ENCODE results near the gene ZKSCAN2.
A peak's percentile ranks its signal among the peaks of the same experiment; 100 is the strongest.

The ZKSCAN2 gene

DNA sequence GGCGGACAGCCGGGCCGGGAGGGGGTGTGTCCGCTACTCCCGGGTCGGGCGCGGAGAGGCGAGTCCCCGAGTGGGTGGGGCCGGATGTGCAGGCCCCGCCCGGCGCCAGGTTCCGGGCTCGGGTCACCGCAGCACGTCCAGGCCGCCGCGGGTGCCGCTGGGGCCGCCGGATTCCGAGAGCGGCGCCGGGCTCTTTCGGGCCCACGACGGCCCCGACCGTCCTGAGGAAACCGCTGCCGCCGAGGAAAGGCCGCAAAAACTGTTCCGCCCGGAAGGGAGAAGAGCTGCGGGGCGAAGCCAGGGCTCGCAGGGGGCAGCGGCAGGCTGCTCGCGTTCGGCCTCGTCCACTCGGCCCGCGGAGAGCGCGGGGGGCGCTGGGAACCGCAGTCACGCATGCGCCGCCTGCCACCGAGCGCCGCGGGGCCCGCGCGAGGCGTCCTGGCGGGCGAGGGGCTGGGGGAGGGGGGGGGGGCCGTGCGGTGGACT is at the start of gene ZKSCAN2:
Gene ZKSCAN2, minus strand, starts transcription at position 376 of the 486 bp plus-strand sequence. CDS start 718 bp downstream, outside the sequence.
- peak; percentile 30 for DNase-seq (ENCODE audit: low read depth, low spot score)

DNA sequence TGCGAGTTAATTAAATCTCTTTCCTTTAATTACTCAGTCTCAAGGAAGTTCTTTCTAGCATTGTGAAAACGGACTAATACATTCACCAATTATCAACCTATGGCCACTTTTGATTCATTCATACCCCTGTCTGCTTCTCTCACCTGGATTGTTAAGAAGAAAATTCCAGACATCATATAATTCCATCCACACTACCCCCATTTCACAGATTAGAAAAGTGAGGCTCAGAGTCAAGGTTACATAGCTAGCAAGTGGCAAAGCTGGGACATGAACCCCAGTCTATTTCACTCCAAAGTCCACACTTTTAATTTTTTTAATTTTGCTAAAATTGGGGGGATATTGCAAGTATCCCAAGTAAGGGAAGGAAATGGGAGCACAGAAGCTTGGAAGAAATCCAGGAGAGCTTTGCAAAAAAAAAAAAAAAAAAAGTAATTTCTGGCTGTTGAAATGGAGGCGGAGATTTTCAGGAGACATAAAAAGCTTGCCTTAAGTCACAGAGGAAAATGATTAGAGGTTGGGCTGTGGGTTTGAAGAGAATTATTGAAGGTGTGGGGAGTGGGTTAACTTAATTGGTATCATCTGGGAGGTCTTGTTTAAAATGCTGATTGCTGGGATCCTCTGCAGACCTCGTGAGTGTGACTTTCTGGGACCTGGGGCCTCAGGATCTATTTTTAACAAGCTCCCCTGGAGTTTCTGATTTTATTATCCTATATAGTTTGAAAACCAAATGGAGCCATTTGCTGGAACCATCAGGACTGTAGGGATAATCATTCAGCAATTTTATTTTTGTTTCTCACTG is 42.3 kb upstream of the ZKSCAN2 start:
- DNase-seq (ENCODE audit: low read depth, low spot score), result no peak

DNA sequence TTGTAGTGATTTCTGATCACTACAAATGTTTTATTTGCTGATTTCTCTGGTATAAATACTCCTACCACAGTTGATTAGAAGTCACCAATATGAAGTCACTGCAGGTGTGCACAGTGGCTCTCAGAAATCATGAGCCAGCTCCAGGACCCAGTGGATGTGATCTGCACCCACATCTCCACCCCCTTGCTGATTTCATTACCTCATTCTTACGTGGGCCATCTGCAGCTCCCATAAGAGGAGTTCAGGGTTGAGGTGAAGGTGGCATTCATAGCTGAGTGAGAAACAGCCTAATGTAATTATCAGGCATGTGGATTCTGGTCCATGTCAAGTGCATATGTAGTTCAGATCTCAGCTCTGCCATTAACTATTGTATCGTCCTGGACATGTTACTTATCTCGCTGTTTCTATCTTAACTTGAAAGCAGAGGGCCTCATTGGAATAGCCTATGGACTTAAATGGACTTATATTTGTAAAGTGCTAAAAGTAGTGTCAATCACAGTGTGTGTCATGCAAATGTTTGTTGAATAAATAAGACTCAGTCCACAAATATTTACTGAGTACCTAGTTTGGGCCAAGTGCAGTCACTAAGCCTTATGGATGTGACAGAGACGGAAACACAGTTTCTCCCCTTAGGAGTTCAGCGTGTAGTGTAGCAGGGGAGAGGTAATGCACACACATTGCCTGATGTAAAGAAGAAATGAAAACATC is 40.7 kb upstream of the ZKSCAN2 start:
- no peak for DNase-seq (ENCODE audit: low read depth, low spot score)

DNA sequence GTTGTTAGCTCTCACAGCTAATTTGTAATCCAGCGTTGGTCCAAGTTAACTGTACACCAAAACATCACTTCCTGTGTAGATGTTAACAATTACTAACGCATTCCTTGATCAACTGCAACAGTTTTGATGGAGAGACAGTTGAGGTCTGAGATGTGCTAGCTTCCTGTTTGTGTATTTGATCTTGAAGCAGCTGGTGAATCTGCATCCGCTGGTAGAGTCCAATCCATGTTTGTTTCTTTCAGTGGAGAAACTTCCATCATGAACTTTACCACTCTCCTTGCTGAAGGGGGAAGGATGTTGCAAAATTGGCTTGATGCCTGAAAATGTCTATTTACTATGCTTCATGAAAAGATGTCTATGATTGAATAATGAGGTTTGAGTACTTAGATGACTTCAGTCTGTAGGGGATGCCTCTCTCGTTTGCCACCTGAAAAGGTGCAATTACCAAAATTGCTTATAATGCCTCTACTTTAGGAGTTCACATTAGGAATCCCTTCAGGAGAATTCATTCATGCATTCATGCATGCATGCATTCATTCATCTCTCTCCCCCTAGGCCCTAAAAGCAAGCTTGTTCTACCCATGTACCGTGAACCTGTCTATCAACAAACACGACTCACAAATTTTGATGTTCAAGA is 39.6 kb upstream of the ZKSCAN2 start:
- no peak for DNase-seq (ENCODE audit: low read depth, low spot score)

DNA sequence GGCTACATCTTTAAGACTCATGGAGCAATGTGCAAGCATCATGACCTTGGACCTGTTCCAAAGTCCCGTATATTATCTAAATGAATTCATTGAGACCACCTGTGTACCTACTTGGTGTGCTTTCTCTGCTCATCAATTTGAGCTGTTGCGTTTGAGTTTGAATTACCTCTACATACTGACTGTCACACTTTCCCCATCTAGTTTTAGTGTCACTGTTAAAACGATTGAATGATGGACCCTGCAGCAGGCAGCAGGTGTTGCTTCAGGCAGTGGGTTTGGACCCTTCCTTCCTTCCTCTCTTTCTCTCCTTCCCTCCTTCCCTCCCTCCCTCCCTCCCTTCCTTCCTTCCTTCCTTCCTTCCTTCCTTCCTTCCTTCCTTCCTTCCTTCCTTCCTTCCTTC is 33.9 kb upstream of the ZKSCAN2 start:
- DNase-seq (ENCODE audit: low read depth, low spot score), result no peak

DNA sequence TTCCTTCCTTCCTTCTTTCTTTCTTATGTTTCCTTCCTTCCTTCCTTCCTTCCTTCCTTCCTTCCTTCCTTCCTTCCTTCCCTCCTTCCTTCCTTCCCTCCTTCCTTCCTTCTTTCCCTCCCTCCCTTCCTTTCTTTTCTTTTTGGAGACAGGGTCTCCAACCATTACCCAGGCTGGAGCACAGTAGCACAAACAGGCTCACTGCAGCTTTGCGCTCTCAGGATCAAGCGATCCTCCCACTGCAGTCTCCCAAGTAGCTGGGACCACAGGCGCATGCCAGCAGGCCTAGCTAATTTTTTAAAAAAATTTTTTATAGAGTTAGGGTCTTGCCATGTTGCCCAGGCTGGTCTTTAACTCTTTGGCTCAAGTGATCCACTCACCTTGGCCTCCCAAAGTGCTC is 31.8 kb upstream of the ZKSCAN2 start:
- DNase-seq (ENCODE audit: low read depth, low spot score), result no peak

DNA sequence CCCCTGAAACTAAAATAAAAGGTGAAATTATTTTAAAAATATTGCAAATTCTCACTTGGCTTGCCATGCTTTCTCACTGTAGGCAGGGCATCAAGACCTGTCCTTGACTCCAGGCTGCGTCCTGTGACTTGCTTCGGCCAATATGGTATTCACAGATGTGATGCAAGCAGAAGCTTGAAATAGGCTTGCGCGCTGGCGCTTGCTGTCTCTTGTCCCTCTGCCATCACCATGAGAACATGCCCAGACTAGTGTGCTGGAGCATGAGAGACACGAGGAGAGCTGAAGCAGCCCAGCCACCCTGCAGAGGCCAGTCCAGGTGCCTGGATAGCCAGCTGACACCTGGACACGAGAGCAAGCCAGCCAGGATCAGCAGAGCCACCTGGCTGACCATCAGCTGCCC is 21.8 kb upstream of the ZKSCAN2 start:
- no peak for DNase-seq (ENCODE audit: low read depth, low spot score)

DNA sequence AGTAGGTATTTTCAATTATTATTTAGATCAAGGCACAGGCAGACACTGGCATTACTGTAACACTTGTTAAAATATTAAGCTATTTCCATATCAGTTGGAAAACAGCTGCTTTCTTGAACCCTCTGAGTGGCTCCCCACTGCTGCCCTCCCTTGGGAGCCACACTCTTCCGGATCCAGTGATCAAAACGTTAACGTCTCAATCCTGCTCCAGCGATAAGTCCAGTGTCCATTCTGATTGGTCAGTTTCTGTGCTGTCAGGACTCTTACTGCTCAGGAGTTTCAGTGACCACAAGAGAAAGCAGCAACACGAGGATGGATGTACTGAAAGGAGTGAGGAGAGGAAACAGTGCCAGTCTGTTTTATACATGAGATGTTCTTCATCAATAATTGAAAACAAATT is 13.8 kb upstream of the ZKSCAN2 start:
- no peak for DNase-seq (ENCODE audit: low read depth, low spot score)

DNA sequence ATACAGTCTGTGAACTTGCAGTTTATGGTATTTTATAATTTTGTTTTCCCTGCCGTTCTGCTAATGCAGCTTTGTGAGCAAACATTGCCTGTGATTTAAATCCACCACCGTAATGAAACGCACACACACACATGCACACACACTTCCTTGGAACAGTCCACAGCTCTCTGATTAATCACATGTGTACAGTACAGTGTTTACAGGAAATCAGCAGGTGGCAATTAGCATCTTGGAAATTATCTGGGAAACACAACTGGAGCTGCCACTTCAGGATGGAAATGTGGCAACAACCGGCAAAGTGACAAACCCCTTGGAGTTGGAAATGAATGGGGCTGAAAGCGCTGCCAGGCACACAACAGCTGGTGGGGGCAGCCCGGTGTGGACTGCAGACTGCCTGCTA is 12.9 kb upstream of the ZKSCAN2 start:
- DNase-seq (ENCODE audit: low read depth, low spot score), result no peak

DNA sequence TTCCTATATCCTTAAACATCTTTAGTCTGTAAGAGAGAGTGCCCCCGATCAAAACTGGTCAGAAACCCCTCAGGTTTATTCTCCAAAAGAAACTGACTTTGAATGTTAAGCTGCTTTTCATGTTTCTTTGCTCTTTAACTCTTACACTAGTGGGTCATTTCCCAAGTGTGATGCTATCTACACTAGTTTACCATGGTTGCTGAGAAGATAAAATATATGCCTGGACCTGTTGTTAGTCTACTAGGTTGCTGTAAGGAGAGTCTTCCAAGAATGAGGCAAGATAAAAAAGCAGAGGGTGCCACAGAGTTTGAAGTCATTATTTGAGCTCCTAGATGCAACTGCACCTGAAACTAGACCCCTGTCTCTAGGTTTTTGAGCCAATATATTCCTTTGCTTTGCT is 12.2 kb upstream of the ZKSCAN2 start:
- DNase-seq (ENCODE audit: low read depth, low spot score), result no peak

DNA sequence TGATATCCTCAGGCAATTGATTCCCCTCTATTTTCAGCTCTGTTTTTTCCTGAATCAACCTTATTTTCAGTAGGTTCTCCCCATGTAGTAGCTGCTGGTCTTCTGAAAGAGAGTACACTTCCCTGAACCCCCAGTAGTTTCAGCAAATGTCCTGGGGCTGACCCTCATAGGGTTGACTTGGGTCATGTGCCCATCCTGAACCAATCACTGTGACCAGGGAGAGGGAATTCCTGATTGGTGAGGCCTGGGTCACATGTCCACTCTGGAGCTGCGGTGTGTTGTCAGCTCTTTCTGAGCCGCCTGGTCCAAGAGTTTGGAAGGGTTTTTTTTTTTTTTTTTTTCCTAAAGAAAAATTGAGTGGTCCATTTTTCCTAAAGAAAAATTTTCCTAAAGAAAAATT is 8.3 kb upstream of the ZKSCAN2 start:
- no peak for DNase-seq (ENCODE audit: low read depth, low spot score)

DNA sequence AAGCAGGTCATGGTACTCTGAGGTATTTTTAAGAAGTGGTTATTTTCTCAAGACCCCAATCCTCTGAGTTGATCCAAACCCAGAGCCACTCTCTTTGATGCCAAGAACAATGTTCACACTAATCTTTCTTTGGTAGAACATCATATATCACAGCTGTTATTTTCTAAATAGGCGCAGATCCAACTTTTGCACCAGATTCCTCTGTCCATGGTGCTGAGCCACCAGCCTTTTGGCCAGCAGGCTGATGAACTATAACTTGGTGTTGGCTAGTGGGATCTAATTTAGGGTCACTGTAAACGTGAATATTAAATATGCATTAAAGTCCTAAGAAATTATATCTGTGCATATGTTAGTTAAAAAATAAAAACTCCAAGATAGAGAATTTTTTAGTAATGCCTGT is 7.0 kb upstream of the ZKSCAN2 start:
- DNase-seq (ENCODE audit: low read depth, low spot score), result no peak

DNA sequence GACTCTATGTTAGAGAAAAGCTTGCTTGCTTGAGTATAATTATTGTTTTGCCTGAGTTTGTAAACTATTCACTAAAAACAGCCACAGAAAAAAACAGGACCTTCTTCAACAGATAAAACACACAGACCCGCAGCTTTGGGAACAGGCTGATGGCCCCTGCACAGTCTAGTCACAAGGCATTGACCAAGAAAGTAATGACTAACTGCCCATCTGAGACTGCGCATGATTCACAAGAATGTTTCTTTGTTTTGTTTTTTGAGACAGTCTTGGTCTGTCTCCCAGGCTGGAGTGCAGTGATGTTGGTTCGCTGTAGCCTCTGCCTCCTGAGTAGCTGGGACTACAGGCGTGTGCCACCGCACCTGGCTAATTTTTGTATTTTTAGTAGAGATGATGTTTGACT is 2.8 kb upstream of the ZKSCAN2 start:
- no peak for DNase-seq (ENCODE audit: low read depth, low spot score)

DNA sequence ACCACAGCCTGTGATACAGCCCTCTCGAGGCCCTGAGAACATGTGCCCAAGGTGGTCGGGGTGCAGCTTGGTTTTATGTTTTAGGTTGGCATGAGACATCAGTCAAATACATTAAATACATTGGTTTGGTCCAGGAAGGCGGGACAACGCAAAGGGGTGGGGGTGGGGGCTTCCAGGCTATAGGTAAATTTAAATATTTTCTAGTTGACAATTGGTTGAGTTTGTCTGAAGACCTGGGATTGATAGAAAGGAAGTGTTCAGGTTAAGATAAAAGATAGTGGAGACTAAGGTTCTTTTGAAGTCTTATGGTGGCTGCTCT is 1.2 kb upstream of the ZKSCAN2 start:
- DNase-seq (ENCODE audit: low read depth, low spot score), result no peak

DNA sequence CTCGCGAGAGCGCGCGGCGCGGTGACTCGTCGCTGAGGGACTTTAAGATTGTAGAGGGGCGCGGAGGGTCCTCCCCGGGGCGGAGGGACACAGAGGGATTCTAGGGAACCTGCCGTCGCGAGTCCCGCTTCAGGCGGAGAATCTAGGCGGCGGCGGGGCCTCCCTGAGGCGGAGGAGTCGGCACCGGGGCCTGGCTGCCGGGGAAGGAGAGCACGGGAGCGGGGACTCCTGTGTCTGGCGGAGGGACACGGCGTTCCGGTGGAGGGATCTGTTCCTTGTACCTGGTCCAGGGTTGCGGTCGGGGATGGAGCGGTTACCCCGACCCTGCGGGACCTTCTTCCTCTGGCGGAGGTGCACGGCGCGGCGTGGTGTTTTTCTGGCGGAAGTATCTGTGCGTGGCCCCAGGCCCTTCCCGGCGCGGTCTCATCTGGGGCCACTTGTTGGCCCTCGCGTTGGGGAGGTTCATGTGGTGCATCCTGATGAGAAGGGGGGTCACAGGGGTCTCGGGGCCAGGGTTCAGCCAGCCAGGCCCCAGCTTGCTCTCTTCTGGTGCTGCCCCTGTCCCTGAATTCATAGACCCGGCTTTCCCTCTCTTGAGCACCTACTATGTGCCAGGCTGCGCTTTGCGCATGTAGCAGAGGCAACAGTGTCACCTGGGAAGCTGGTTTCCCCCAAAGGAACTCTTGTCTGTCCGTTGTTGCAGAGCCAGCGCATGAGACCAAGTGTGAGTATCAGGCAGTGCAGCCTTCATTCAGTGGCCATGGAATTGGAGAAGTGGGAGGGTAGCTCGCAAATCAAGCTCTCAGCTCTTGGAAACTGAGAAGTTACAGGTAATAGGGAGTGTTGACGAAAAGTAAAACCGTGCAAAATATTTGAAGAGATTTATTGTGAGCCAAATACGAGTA is 563 bp upstream of the ZKSCAN2 start:
- DNase-seq (ENCODE audit: low read depth, low spot score), result peak; percentile 59

DNA sequence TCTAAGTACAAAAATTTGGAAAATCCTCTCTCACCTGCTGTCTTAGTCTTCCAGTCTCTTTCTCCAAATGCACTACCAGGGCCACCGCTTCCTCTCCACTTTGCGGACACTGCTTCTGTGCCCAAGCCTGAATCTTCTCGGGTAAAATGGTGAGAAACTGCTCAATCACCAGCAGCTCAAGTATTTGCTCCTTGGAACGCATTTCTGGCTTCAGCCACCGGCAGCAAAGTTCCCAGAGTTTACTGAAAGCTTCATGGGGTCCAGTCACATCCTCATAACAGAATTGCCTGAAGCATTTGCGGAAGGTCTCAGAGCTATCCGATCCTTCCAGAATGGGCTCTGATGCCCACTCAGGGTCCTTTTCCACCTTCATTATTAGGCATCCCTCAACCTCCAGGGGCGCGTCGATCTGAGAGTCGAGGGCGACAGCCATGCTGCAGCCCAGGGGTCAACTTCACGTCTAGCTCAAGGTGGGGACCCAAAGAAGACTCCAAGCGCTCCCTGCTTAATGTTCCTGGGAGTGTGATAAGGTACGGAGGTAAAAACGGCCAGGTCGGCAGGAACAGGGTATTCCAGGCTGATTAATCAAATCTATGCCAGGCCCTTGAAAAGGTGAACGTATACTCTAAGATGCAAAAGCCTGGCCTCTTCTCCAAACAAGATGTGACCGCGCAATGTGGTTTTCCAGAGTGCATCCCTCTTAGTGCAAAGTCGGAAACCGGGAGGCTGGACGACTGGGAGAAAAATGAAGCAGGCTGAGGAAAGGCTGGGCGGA is 763 bp downstream of the ZKSCAN2 start:
- DNase-seq (ENCODE audit: low read depth, low spot score), result no peak

DNA sequence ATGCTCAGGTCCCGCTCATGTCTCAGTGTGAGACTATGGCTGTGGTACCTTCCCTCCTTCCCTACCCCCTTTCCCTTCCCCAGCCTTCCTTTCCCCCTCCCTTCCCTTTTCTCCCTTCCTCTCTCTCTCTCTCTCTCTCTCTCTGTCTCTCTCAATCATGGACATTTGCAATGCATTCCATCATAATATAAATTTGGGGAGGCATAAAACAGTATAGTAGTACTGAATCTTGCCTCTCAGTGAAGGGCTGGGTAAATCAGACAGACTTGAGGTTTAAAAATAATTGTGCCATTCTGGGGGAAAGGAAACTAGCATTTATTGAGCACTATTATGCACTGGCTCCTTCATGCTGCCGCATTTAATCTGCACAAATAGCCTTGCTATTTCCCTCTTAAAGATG is 4.3 kb downstream of the ZKSCAN2 start:
- no peak for DNase-seq (ENCODE audit: low read depth, low spot score)

DNA sequence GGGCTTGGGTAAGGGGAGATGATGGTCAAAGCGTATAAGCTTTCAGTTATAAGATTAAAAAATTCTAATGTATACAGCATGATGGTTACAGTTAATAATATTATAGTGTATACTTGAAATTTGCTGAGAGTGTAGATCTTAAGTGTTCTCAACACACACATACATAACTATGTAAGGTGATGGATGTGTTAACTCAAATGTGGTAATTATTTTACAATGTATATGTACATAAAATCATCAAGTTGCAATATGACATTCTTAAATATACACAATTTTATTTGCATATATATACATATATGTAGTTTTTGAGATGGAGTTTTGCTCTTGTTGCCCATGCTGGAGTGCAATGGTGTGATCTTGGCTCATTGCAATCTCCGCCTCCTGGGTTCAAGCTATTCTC is 7.2 kb downstream of the ZKSCAN2 start:
- DNase-seq (ENCODE audit: low read depth, low spot score), result no peak

DNA sequence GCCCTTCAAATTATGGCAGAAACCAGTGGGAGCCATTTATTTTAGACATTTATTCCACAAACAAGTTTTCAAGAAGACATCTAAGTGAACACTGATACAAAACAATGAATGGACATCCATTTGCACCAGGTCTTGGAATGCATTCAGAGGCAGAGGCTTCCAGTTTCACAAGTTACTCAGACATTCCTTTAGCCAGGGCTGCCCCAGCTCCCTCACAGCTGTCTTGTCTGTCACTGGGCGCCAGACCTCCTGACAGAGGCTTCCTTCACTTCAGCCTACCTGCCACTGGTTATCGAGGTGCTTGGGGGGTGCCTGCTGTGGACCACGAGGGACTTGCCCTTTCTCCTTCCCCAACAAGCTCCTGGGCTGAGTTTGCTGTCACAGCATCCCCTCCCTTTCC is 21.7 kb downstream of the ZKSCAN2 start:
- no peak for DNase-seq (ENCODE audit: low read depth, low spot score)

DNA sequence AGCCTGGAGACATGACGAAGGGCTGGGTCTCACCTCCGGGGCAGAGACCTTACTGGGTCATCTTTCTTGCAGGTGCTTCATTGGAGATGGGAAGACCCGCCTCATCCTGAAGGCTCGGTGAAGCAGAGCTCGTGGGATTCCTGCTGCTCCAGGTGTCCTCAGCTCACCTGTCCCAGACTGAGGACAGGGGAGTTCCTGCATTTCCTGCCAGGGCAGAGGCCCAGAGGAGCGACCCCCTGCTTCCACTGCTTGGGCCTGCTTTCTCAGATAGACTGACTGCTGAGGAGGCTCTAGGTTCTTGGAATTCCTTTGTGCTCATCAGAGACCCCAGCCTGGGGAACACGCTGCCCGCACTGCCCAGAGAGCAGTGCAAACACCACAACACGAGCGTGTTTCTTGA is 29.3 kb downstream of the ZKSCAN2 start:
- DNase-seq (ENCODE audit: low read depth, low spot score), result peak; percentile 23

DNA sequence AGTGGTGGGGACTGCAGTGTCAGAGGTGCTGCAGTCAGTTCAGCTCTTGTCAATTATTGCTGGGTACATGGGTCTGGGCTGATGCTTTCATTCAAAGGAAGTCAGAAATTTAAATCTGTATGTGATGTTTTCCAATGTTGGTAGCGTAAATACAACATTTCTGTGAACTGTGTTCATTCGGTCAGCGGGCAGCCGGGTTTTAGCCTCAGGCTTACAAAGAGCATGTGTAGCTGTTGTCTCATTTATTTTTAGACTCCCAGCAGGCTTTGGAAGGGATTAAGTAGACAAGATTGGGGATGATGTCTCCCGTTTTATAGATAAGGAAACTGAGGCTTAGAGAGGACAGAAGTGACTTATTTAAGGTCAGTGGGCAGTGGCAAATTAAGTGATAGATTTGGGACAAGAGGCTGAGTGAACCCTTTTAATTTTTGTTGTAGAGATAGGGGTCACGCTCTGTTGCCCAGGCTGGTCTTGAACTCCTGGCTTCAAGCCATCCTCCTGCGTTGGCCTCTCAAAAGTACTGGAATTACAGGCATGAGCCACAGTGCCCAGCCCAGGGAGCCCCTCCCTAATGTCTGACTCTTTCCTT is 32.8 kb downstream of the ZKSCAN2 start:
- no peak for DNase-seq (ENCODE audit: low read depth, low spot score)
